Heart left ventricle (tissue), 13 donors: ENCODE results near the gene OTP.

Experiments used
- POLR2A ChIP-seq, 2 donors: fragments of 450-650 bp; IDR thresholded peaks; one replicate each; pipeline ENCODE4 v1.6.1; 2017; ENCODE audit warnings: antibody characterized with exemption in 2 of 2, mild to moderate bottlenecking in 2 of 2, moderate library complexity in 2 of 2
- TF ChIP-seq, protein P1 (sequence below), 12 donors: fragments of 200-600 bp; sonication (generic) in 4 of 12; IDR thresholded peaks; one replicate each; pipeline versions ENCODE4 v1.5.0 to v1.8.0; 2018 to 2022; ENCODE audit warnings: antibody characterized with exemption in 12 of 12, mild to moderate bottlenecking in 5 of 12
- donor health status: ischemic (EF 13 %, LVEDD 7.1; RV severe dilation, severe dysfunction).
- donor health status: DM: no; HTN: yes; CAD: no.
- donor health status: DM: no; HTN: no; CAD: no.
- donor health status: ischemic (EF 25% LVEDD 6.9; RV normal size, moderate dysfunction).
- donor health status: ischemic (EF 25% LVEDD 5.7; RV mildly dilated, moderate dysfunction).
- donor health status: ischemic (EF 35%, LVEDD 5.7; RV mildly dilated, moderate dysfunction).
- donor health status: nonischemic (EF 11% LVEDD 7.7; RV severe dilation, severe dysfunction).
- donor health status: DM: yes; HTN: yes; CAD: no.
- donor health status: PGD.
- donor health status: ischemic (EF 29% LVEDD 5.4; RV normal size, mild dysfunction).
- donor health status: nonischemic (EF 23%, LVEDD 6.1; RV moderate dilation, normal function).

DNA sequence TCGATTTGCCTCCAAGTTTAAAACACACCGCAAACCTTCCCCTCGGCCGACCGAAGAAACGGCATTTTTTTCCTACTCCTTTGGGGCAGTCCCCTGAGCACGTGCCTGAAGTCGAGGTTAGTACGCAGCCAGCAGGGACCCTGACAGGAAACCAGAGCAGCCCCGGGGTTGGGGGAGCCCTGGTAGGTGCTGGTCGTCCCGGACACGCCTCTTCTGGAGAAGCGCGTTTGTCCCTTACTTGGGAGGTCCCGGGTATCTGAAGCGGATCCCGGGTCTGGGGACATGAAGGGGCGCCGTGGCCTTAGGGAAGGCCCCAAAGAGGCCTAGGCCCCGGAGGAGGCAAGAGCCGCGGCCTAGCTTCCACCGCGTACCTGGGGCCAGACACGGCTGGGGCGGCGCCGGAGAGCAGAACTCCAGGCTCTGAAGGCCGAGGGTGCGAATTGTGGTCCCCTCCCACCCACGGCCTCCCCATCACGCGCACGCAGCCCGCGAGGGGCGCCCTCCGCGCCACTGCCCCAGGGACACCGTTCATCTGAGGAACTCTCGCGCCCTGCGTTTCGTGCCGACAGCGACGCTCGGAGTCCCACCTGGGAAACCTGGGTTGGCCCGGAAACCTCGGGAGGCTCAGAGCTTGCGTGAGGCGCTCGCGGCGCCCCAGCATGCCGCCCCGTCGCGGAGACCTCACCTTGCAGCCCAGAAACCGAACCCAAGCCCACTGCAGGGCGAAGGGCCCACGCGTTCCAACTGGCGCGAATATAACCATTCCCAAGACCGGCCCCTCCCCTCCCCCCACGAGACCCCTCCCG, 10.4 kb downstream of the OTP start:
- TF ChIP-seq, protein P1, sequence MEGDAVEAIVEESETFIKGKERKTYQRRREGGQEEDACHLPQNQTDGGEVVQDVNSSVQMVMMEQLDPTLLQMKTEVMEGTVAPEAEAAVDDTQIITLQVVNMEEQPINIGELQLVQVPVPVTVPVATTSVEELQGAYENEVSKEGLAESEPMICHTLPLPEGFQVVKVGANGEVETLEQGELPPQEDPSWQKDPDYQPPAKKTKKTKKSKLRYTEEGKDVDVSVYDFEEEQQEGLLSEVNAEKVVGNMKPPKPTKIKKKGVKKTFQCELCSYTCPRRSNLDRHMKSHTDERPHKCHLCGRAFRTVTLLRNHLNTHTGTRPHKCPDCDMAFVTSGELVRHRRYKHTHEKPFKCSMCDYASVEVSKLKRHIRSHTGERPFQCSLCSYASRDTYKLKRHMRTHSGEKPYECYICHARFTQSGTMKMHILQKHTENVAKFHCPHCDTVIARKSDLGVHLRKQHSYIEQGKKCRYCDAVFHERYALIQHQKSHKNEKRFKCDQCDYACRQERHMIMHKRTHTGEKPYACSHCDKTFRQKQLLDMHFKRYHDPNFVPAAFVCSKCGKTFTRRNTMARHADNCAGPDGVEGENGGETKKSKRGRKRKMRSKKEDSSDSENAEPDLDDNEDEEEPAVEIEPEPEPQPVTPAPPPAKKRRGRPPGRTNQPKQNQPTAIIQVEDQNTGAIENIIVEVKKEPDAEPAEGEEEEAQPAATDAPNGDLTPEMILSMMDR (IDR thresholded peaks at IDR 0.05): no peak
- TF ChIP-seq POLR2A (IDR thresholded peaks at IDR 0.05): no peak
